Ectodermal cell (in vitro differentiated cells): ENCODE data around the gene BCAT1.

Source experiments
- H3K27ac ChIP-seq: 2 replicates; pipeline ENCODE4 v1.7.0; 2013; ENCODE audit warnings: mild to moderate bottlenecking, low read depth, low read length; ENCODE audit not compliant: insufficient read depth, poor library complexity, severe bottlenecking
- H3K27me3 ChIP-seq: 2 replicates; pipeline ENCODE4 v1.7.0; 2013; ENCODE audit warnings: mild to moderate bottlenecking, low read length; ENCODE audit not compliant: insufficient read depth, control insufficient read depth, poor library complexity, severe bottlenecking
- H3K36me3 ChIP-seq: one replicate; pipeline ENCODE4 v1.7.0; 2013; ENCODE audit warnings: low read length; ENCODE audit not compliant: control insufficient read depth, insufficient read depth
- H3K4me1 ChIP-seq: one replicate; pipeline ENCODE4 v1.7.0; 2013; ENCODE audit warnings: low read length; ENCODE audit not compliant: control insufficient read depth, insufficient read depth
- H3K4me3 ChIP-seq: 2 replicates; pipeline ENCODE4 v1.7.0; 2013; ENCODE audit warnings: low read depth, low read length, control low read depth; ENCODE audit not compliant: insufficient read depth
- H3K9me3 ChIP-seq: 2 replicates; pipeline ENCODE4 v1.7.0; 2013; ENCODE audit warnings: mild to moderate bottlenecking, low read length, moderate library complexity; ENCODE audit not compliant: control insufficient read depth
- WGBS, 2 experiments: methylation state at CpG; one replicate each; pipeline ENCODE4 v1.1.7; 2013; ENCODE audit warnings: missing lambda C conversion rate in 2 of 2; 5-methylcytosine and 5-hydroxymethylcytosine counted together

The BCAT1 gene

GRCh38 chr12:24901576-24902461 is 47.1 kb downstream of the BCAT1 start:
- Histone ChIP-seq H3K4me3 (peak overlapping the region; percentile 45), H3K9me3 (no peaks in the 10 kb centered on the region), H3K36me3 (no peaks in the 10 kb centered on the region), H3K4me1 (peaks cover 17% of the 10 kb centered on the region), H3K27me3 (peaks cover 23% of the 10 kb centered on the region), H3K27ac (no peak overlapping the region)
- WGBS, 2 experiments = 9 to 10% methylated on average over 33 of the region's 33 CpGs

GRCh38 chr12:24900196-24900595 is 48.7 kb downstream of the BCAT1 start:
- Histone ChIP-seq H3K4me1 (peaks cover 15% of the 10 kb centered on the region), H3K4me3 (no peak overlapping the region), H3K27ac (no peak overlapping the region), H3K36me3 (no peaks in the 10 kb centered on the region), H3K9me3 (no peaks in the 10 kb centered on the region), H3K27me3 (peaks cover 23% of the 10 kb centered on the region)
- WGBS, 2 experiments = 94 to 98% methylated on average over 3 of the region's 3 CpGs

- no peaks in the 10 kb centered on the region for H3K9me3 ChIP-seq
- no peaks in the 10 kb centered on the region for H3K36me3 ChIP-seq
- peaks cover 22% of the 10 kb centered on the region for H3K27me3 ChIP-seq
- H3K4me3 ChIP-seq = no peak overlapping the region
- no peak overlapping the region for H3K27ac ChIP-seq
- H3K4me1 ChIP-seq = peaks cover 9% of the 10 kb centered on the region
- 97 to 100% methylated on average over 2 to 4 of the region's 4 CpGs for WGBS, 2 experiments
Observed at GRCh38 chr12:24899503-24900075, 49.3 kb downstream of the BCAT1 start.

- peaks cover 6% of the 10 kb centered on the region for H3K4me1 ChIP-seq
- no peaks in the 10 kb centered on the region for H3K9me3 ChIP-seq
- no peak overlapping the region for H3K27ac ChIP-seq
- no peaks in the 10 kb centered on the region for H3K36me3 ChIP-seq
- H3K27me3 ChIP-seq = peaks cover 12% of the 10 kb centered on the region
- H3K4me3 ChIP-seq = no peak overlapping the region
- 93 to 95% methylated on average over 3 of the region's 3 CpGs for WGBS, 2 experiments
Observed at GRCh38 chr12:24898606-24899005, 50.3 kb downstream of the BCAT1 start.

GRCh38 chr12:24898185-24898584 is 50.7 kb downstream of the BCAT1 start:
- H3K36me3 ChIP-seq = no peaks in the 10 kb centered on the region
- H3K4me3 ChIP-seq = no peak overlapping the region
- 100% methylated on average over 1 of the region's 1 CpG for WGBS, 2 experiments
- H3K27me3 ChIP-seq = peaks cover 8% of the 10 kb centered on the region
- peaks cover 1% of the 10 kb centered on the region for H3K4me1 ChIP-seq
- no peak overlapping the region for H3K27ac ChIP-seq
- H3K9me3 ChIP-seq = no peaks in the 10 kb centered on the region

GRCh38 chr12:24896171-24896570 is 52.7 kb downstream of the BCAT1 start:
- 85 to 89% methylated on average over 5 of the region's 6 CpGs for WGBS, 2 experiments

GRCh38 chr12:24895612-24896011 is 53.3 kb downstream of the BCAT1 start:
- Histone ChIP-seq H3K4me1 (no peaks in the 10 kb centered on the region), H3K9me3 (no peaks in the 10 kb centered on the region), H3K27me3 (no peaks in the 10 kb centered on the region), H3K36me3 (peaks cover 11% of the 10 kb centered on the region), H3K27ac (no peak overlapping the region), H3K4me3 (no peak overlapping the region)
- no CpG with 5 or more reads among the region's 1 CpG for WGBS, 2 experiments

More at GRCh38 chr12:24896171-24896570, 52.7 kb downstream of the BCAT1 start:
- H3K4me1 ChIP-seq = no peaks in the 10 kb centered on the region
- H3K4me3 ChIP-seq = no peak overlapping the region
- H3K27me3 ChIP-seq = no peaks in the 10 kb centered on the region
- H3K9me3 ChIP-seq = no peaks in the 10 kb centered on the region
- H3K36me3 ChIP-seq = peaks cover 11% of the 10 kb centered on the region
- H3K27ac ChIP-seq = no peak overlapping the region

GRCh38 chr12:24894879-24895278 is 54.0 kb downstream of the BCAT1 start:
- H3K27me3 ChIP-seq = no peaks in the 10 kb centered on the region
- 87 to 90% methylated on average over 3 of the region's 3 CpGs for WGBS, 2 experiments

GRCh38 chr12:24890048-24890803 is 58.7 kb downstream of the BCAT1 start:
- Histone ChIP-seq H3K36me3 (peaks cover 11% of the 10 kb centered on the region), H3K9me3 (no peaks in the 10 kb centered on the region), H3K27me3 (no peaks in the 10 kb centered on the region), H3K4me1 (no peaks in the 10 kb centered on the region), H3K4me3 (no peak overlapping the region), H3K27ac (no peak overlapping the region)
- WGBS, 2 experiments = 94 to 95% methylated on average over 7 of the region's 7 CpGs

More at GRCh38 chr12:24894879-24895278, 54.0 kb downstream of the BCAT1 start:
- Histone ChIP-seq H3K4me1 (no peaks in the 10 kb centered on the region), H3K36me3 (peaks cover 11% of the 10 kb centered on the region), H3K4me3 (no peak overlapping the region), H3K27ac (no peak overlapping the region), H3K9me3 (no peaks in the 10 kb centered on the region)

GRCh38 chr12:24889411-24889810 is 59.5 kb downstream of the BCAT1 start:
- Histone ChIP-seq H3K4me3 (no peak overlapping the region), H3K27me3 (no peaks in the 10 kb centered on the region), H3K27ac (no peak overlapping the region), H3K36me3 (peaks cover 11% of the 10 kb centered on the region), H3K9me3 (no peaks in the 10 kb centered on the region), H3K4me1 (no peaks in the 10 kb centered on the region)
- WGBS, 2 experiments = 95 to 98% methylated on average over 3 of the region's 3 CpGs
